ENCODE results near the gene HMMR.

Gene HMMR

GRCh38 chr5:163458778-163459385 is 1.6 kb upstream of the HMMR start:
- DNase-seq: no peak

GRCh38 chr5:163459462-163459818 is 992 bp upstream of the HMMR start:
- DNase-seq: no peak

DNA sequence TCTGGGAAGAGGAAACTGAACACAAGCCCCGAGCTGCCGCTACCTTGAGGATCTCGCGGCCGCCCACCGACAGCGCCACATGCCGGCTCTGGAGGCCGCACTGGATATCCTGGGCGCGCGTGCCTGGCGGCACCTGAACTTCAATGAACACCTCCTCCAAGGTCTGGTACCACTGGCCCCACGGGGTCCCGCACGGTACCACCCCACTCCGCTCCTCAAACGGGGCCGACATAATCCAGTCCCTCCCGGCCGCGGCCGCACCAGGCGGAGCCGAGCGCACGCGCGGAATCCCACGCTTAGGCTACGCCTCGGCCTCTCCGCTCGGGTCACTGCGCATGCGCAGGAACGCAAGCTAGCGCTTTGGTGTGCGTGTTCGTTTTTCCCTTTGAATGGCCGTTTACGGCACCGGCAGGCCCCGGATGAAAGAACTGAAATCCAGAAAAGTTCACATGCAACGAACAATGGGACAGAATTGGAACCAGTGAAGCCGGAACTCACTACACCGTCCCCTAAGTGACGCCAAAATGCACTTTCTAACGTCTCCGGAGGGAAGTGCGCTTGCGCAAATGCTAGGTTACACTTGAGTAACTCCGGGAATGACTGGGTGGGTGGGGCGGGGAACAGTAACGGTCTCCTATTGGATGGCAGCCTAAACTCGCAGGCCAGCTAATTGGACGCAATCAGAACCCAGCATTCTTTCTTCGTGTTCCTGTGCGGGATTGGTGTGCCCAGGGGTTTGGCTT is 442 bp upstream of the HMMR start, which contains the start of gene NUDCD2:
TSS of gene NUDCD2 (minus strand) at position 284 of the 743 bp plus-strand sequence. CDS start at position 232, 52 bp downstream.
- DNase-seq: peak; percentile 97

DNA sequence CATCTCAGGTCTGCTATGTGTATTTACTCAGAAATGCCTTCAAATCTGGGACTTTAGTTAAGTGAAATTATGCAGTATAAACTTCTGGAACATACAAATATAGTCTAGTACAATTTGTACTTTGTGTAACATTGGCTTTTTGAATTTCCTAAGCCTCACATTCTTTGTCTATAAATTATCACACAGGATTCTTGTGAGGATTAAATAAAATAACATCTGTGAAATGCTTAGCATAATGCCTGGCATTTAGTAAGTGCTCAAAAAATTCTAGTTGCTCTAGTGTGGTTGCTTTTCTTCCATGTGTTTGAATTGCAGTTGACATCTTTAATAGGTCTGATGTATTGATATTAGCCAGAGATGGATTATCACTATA is 2.6 kb downstream of the HMMR start:
- DNase-seq: no peak

- DNase-seq: no peak
These were observed 7.2 kb downstream of the HMMR start for GRCh38 chr5:163467682-163468081.

- no peak for DNase-seq
These were observed 13.3 kb downstream of the HMMR start for GRCh38 chr5:163473635-163474243.

DNA sequence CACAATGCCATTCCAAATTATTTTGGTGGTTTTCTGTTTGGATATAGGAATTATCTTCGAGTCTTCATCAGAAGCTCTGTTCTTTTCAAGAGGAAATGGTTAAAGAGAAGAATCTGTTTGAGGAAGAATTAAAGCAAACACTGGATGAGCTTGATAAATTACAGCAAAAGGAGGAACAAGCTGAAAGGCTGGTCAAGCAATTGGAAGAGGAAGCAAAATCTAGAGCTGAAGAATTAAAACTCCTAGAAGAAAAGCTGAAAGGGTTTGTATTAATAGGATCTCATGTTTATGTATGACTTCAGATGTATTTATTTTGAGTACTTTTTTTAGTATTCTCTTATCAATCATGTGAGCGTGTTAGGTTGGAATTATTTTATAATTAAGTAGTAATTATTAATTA is 15.0 kb downstream of the HMMR start:
- no peak for DNase-seq

- no peak for DNase-seq
These were observed 17.9 kb downstream of the HMMR start for GRCh38 chr5:163478126-163478981.

DNA sequence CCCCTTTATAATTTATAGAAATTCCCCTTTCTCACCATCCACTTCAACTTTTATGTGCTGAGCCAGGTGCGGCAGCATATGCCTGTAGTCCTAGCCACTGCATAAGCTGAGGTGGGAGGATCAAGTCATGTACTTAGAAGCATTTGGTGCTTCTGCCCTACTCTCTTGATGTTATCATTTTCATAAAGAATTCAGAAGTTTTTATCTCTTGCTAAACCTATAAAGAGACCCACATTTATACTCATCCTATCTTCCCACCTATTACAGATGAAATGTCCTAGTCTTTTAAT is 18.5 kb downstream of the HMMR start:
- DNase-seq: no peak

DNA sequence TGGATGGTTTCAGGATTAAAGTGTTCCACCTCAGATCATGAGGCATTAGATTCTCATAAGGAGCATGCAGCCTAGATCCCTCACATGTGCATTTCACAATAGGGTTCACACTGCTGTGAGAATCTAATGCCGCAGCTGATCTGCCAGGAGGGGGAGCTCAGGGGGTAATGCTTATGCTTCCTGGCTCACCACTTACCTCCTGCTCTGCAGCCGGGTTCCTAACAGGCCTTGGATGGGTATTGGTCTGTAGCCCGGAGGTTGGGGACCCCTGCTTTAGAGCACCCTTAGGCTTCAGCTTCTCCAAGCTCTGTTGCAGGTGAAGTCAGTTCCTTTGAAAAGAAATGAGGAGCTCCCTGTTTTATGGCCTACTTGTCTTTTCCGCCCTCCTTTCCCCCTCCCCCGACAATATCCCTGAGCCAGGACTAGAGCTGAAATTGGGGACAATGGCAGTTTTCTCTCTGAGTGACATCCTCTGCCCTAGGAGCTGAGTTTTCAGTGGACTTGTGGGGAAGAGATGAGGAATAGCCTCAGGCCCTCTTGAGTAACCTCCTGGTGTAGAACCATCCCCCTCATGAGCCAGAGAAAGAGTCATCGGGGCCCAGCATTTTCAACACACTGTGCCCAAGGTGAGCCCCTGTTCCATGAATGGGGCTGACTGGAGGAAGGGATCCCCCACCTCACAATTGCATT is 28.8 kb downstream of the HMMR start:
- no peak for DNase-seq

GRCh38 chr5:163489745-163490075 is 29.3 kb downstream of the HMMR start:
- DNase-seq: no peak

- no peak for DNase-seq
These were observed 35.9 kb downstream of the HMMR start for GRCh38 chr5:163496286-163496685.

- no peak for DNase-seq
These were observed 36.9 kb downstream of the HMMR start for GRCh38 chr5:163497315-163497714.

DNA sequence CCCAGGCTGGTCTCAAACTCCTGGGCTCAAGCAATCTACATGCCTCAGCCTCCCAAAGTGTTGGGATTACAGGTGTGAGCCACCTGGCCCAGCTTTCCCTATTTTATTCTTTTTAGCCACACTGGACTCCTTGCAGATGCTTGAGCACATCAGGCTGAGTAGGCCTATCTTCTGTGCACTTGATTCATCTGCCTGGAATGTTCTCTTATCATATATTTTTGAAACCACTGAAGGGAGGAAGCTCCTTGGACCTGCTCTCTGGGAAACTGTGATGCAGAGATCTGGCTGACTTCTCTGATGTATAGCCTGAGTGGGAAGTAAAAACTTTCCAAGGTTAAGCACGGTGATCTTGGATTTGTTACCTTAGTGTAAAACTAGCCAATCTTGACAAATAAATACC is 38.5 kb downstream of the HMMR start:
- no peak for DNase-seq

GRCh38 chr5:163502521-163502920 is 42.1 kb downstream of the HMMR start:
- DNase-seq: no peak

- peak; percentile 36 for DNase-seq
These were observed 43.0 kb downstream of the HMMR start for GRCh38 chr5:163503106-163504078.

DNA sequence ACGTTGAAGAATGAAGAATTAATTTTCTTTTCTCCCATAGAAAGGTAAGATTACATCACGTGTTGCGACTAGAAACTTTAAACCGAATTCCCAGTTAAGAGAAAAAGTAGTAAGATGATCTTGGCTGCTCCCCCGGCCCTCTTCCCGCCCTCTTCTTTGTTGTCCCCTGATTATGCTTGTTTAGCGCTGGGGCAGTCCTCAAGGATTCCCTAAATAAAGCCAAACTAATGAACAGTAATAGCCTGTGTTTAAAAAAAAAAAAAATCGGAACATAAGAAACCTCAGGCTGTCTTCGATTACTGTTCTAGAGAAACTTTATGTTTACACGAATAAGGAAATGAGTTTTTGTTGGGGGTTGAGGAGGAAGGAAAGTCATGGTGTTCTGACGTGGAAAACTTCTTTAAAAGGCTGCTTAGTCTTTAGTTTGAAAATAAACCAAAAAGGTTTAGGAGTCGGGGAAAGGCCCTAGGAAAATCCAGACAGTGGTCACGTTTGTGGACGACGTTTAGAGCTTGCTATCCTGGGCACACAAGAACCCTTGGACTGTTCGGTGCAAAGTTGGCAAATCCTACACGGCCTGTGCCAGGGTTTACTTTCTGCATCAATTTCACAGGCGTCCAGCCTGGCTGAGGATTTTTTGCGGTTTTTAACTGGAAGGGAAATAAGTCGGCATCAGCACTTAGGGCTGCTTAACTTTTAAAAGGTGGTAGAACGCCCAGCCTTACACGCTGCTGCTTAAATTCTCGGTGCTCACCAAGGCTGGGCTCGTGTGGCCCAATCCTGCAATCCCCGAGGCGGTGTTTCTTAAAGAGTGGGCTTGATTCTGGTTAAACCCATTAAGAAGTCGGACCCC is 43.9 kb downstream of the HMMR start:
- no peak for DNase-seq

DNA sequence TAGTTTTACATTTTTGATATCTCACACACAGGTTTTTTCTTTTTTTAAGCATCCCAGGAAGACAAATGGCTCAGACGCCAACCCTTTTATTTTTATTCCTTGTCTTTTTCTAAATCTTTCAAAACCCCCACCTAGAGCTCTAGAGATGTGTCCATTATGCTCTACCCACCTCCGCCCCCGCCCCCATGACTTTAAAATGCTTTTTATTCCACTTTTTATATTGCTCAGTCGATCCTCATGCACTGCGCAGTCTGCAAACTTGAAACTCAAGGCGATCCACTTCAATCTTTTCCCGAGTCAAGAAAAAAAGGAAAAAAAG is 44.6 kb downstream of the HMMR start:
- no peak for DNase-seq

- peak; percentile 75 for DNase-seq
These were observed 45.1 kb downstream of the HMMR start, which contains the start of gene MAT2B for GRCh38 chr5:163505368-163506094. TSS of gene MAT2B (plus strand) at chr5:163505619. CDS start at chr5:163505687, 68 bp downstream.

GRCh38 chr5:163506095-163506457 is 45.6 kb downstream of the HMMR start:
- DNase-seq: no peak

Measured in SIG-M5 (cell line).